Measurements from ENCODE around the gene GALR2.
"Not testable (repeated sequence)": the region's sequence is repeated elsewhere in the genome, so short reads cannot be mapped to it uniquely, and the experiment has no call there.

Gene GALR2

DNA sequence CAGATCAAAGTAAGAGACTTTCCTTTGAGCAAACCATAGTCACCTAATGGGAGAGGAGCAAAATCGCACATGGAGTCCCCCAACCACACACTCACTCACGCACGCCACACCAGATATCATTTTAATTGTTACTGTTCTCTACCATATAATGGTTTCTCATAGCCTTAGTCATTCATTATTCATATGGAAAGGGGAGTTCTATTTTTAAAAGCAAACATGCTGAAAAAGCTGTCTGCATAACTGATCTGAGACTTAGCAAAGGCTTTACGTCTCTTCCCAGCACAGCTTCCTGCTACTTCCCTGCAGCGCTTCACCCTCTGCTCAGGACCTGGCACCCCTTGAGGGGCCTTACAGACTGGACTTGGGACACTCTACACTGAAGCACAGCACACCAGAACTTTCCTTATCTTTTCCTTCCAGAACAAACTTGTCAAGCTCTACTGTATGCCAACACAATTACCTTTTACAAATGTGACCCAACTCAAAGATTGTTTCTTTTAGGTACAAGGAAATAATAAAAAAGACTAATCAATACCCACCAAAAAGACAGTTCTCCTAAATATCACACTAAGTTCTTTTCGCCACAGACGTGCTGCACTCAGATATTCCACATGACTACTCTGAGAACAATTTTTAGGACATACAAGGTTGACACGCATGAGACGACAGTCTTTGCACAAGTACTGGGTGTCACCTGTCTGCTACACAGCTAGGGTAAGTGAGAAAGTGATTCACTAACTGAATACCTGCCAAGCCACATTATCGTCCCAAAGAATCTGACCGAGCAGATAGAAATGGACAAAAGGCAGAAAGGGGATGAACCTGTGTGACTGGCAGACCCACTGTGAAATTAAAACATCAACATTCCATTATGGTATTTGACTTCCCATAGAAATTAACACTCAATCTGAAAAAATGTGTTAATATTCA, 23.8 kb upstream of the GALR2 start:
- no peak for DNase-seq

- DNase-seq, result no peak
Observed at GRCh38 chr17:76051561-76051960, 23.0 kb upstream of the GALR2 start.

GRCh38 chr17:76053246-76054111, 21.1 kb upstream of the GALR2 start:
- no peak for DNase-seq

- no peak for DNase-seq
Observed at GRCh38 chr17:76054112-76054476, 20.5 kb upstream of the GALR2 start.

- DNase-seq, result no peak
Observed at GRCh38 chr17:76056882-76057281, 17.7 kb upstream of the GALR2 start.

DNA sequence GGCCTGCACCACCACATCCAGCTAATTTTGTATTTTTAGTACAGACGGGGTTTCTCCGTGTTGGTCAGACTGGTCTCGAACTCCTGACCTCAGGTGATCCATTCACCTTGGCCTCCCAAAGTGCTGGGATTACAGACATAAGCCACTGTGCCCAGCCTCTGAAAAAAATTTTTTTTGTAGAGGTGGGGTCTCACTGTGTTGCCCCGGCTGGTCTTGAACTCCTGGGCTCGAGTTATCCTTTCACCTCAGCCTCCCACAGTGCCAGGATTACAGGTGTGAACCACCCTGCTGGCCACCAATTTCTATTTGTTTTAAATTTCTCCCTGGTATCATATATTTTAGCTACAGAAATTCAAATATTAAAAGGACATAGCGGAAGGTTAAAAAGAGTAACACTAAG, 16.3 kb upstream of the GALR2 start:
- not testable (repeated sequence) for DNase-seq

GRCh38 chr17:76063875-76064546, 10.6 kb upstream of the GALR2 start:
- no peak for DNase-seq

DNA sequence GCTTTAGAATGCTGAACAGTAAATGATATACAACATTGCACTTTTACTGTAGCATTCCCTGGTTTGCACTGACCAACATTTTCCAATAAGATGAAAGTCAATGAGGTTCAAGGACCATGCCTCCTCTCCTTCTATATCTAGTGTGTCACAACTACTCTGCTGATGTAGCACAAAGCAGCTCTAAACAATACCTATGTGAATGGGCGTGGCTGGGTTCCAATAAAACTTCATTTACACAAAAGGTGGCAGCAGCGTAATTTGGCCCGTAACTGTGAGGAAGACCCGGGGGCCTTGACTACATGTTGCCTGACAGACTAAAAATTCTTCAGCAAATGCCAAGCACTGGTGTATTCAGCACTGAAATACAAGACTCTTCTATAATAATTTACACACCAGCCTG, 8.8 kb upstream of the GALR2 start:
- no peak for DNase-seq

DNA sequence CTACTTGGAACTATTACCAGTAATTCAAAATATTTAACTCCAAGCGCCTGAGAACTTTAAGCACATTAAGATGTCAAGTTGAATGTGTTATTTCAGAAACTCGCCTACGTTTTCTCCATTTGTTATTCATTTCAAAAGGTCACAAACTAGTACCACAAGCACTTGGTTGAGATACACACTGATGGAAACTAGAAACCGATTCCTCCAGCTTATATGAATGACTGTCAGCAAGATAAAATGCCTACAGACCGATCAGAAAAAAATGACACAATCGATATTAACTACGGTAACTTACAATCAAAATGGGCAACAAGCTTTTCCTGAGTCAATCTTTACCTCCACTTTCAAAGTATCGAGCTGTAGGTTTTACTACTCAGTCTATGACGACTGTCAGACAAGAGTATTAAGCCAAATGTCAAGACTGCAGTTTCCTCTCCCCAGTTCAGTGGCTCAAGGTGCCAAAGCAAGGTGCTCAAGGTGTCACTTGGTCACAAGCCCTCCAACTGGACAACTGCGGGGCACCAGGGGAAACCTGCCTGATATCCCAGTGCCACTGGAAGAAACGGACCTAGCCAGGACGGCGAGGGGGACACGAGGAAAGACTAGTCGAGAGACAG, 2.9 kb upstream of the GALR2 start:
- no peak for DNase-seq

DNA sequence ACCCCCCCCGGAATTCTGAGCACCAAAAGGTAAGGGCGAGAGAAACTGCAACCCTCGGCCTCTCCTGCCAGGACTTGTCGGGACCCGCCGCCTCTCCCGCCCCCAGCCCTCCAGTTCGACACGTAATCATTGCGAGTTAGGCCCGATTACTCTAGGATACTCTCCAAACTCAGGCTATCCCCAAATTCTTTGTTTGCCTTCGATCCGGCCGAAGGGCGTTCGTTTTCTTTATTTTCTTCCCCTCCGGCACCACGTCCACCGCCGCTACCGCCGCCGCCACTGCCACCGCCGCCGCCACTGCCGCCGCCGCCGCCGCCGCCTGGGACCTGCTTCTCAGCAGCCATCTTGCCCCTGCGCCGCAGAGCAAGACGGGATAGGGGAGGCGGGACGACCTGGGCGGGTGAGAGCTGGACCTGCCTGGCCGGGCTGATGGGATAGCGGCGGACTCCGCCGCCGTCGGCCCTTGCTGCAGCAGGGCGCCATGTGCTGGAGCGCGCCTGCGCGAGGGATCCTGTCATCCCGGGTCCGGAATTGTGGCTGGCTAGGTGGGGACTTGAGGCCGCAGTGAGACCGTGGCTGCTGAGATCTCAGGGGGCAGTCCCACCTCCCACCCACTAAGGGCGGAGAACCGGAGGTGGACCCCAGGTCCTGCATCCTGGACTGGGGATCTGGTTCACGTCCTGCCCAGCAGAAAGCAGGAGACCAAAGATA, 2.3 kb upstream of the GALR2 start, which contains the start of gene SRP68:
SRP68 (minus strand) TSS at position 370 of the 711 bp plus-strand sequence; CDS start at position 344, 26 bp downstream.
- peak; percentile 85 for DNase-seq

DNA sequence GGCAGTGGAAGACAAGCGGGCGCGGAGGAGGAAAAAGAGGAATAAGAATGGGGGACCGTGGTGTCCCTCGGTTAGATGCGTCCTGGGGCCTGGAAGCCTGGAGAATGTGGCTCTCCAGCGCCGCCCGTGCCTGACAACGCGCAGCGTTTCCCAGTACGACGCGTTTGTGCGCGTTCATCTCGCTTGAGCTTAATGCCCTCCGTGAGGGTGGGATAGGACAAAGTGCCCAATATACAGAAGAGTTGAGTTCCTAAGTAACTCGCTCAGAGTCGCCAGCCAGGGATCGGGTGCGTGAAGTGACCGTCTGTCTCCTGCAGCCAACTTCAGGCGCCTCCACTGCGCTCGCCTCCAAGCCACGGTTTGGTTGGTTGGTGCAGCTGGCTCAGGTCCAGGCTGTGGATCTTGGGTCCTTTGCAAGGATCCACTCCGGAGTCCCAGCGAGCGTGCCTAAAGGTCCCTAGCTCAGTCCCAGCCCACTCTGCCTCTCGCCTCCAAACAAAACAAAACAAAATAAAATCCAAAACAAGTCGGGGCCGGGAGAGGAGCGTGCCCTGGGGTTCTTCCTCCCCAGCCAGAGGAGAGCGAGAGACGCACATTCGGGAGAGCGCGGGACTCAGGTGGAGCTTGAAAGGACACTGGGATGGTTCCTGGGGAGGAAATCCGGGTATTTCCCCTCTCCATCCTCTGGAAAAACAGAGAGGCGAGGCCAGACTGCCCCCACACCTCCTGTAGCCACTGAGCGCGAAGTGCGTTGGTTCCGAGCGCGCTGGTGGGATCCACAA, 974 bp downstream of the GALR2 start:
- no peak for DNase-seq

DNA sequence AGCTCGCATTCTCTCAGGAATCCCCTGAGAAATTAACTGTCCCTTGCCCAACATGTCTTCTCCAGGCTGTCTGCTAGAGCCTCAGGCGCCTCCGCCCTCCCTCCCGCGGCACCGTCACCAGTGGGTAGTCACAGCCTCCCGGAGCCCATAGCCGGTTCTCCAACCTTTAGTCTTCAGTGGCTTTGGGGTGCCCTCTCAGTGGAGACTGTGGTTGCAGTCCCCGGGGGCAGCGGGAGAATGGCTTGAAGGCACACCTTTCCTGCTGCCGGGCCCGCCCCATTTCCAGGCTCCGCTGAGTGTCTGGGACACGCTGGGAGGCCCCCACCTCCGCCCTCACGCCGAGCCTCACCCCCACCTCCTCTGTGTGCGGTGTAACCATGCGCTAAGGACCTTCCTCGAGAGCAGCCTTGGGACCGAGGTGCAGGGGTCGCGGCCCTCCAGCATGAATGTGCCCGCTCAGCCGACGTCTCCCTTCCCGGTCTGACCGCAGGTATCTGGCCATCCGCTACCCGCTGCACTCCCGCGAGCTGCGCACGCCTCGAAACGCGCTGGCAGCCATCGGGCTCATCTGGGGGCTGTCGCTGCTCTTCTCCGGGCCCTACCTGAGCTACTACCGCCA, 1.7 kb downstream of the GALR2 start:
- no peak for DNase-seq

DNA sequence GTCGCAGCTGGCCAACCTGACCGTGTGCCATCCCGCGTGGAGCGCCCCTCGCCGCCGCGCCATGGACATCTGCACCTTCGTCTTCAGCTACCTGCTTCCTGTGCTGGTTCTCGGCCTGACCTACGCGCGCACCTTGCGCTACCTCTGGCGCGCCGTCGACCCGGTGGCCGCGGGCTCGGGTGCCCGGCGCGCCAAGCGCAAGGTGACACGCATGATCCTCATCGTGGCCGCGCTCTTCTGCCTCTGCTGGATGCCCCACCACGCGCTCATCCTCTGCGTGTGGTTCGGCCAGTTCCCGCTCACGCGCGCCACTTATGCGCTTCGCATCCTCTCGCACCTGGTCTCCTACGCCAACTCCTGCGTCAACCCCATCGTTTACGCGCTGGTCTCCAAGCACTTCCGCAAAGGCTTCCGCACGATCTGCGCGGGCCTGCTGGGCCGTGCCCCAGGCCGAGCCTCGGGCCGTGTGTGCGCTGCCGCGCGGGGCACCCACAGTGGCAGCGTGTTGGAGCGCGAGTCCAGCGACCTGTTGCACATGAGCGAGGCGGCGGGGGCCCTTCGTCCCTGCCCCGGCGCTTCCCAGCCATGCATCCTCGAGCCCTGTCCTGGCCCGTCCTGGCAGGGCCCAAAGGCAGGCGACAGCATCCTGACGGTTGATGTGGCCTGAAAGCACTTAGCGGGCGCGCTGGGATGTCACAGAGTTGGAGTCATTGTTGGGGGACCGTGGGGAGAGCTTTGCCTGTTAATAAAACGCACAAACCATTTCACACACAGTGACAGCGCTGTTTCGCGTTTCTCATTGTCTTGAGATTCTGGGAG, 2.4 kb downstream of the GALR2 start:
- no peak for DNase-seq

DNA sequence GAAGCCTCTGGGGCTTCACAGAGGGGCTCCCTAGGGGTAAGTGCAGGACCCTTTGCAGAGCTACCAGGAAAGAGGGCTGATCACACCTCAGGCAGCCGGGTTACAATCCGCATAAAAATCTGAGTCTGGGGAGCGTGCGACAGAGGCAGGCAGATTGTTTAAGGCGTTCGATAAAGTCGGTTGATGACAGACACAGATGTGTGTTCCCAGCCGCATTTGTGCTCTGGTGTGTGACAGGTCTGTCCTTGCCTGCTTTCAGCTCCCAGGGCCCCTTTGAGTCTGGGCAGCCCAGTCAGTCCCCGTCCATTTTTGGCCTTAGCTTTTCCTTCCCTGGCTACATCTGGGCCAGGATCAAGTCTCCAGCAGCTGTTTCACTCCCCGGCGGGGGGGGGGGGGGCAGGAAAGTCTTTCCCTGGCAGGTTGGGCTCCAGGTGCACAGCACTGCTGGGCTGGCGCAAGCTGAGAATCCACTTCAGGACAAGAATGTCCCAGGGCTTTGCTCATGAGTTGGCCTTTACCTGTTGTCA, 3.1 kb downstream of the GALR2 start:
- no peak for DNase-seq

DNA sequence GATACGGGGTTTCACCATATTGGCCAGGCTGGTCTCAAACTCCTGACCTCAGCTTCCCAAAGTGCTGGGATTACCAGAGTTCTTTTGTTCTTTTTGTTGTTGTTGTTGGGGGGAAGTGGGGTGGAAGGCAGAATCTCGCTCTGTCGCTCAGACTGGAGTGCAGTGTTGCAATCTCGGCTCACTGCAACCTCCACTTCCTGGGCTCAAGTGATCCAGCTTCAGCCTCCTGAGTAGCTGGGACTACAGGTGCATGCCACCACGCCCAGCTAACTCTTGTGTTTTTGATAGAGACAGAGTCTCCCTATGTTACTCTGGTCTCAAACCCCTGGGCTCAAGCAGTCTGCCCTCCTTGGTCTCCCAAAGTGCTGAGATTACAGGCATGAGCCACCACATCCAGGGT, 3.8 kb downstream of the GALR2 start:
- DNase-seq, result not testable (repeated sequence)

DNA sequence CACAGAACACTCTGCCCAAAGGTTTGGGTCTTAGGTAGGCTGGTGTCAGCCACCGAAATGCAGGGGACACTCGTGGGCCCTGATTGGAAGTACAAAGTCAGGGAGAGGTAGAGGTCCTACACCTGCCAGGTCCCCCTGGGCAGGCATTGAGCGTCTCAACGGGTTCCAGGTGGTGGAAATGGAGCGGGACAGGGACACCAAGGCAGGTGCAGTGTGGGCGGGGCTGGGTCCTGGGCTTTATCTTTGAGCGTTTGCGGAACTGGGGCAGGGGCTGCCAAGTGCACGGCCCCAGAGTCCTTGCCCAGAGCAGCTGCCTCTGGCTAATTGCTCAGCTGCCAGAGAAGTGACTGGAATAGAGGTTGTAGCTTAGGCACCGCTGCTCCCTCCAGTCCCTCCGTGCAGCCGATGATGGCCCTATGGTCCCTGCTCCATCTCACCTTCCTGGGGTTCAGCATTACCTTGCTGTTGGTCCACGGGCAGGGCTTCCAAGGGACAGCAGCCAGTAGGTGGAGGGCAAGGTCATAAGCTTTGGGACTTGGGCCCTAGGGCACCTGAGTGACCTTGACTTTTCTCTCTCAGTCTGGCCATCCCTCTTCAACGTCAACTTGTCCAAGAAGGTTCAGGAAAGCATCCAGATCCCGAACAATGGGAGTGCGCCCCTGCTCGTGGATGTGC, 4.4 kb downstream of the GALR2 start, which contains the start of gene ZACN:
ZACN (plus strand) TSS at position 323 of the 675 bp plus-strand sequence; CDS start at position 406, 83 bp downstream.
- DNase-seq, result no peak

DNA sequence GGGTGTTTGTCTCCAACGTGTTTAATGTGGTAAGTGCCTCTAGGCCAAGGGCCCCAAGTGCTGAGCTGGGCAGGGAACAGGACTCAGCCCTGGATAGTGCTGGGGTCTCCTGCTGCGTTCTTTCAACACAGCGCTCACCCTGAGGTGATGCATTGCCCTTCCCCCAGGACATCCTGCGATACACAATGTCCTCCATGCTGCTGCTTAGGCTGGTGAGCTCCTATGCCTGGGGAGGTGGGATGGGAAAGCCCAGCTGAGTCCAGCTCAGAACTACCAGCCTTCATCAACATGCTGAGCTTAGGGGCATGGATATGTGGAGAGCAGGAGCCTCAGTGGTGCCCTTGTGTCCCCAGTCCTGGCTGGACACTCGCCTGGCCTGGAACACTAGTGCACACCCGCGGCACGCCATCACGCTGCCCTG, 5.0 kb downstream of the GALR2 start:
- DNase-seq, result no peak

- no peak for DNase-seq
Observed at GRCh38 chr17:76079956-76080767, 5.6 kb downstream of the GALR2 start.

Data from NCI-H2227 treated with DMSO at 0.1 percent for 48 hours (cell line).